ENCODE results near the gene MYB.

Gene MYB

GRCh38 chr6:135250234-135250633 is 69.1 kb downstream of the MYB start:
- H3K4me3 ChIP-seq (ENCODE audit: low read depth, low read length), result no peak overlapping the region
- TF ChIP-seq CTCF (IDR thresholded peaks at IDR 0.05; ENCODE audit: low read depth, low read length, missing control alignments), result no peak
- no peak for DNase-seq (ENCODE audit: low read depth)

DNA sequence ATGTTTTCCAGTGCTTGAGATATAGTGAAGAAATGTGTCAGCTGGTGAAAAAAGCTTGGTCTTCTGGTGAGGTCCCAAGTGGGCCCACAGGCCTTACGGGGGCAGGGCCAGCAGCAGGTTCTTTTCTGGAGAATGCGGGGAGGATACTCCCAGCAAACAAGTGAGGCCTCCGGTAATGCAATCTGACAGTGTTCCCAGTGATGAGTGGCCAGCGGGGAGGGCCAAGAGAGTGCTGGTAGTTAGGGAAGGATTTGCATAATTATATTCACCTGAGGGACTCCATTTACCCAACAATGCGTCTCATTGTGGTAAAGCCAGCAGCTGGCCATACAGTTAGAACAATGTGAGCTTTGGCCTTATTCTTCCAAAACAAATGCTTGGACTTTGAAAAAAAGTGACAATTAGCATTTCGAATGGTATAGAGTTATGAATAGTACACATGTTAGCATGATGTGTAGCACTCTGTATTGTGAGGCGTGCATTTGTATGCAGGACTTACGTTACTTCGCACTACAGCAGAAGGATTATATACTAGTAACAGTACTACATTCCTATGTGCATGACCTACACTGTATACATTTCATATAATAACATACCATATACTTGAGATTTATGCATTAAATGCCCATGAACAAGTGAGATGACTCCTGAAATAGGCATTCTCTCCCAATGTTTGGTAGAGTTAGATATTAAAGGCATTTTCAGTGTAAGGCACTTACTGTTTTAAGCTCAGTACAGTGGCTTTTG is 69.8 kb downstream of the MYB start:
- DNase-seq (ENCODE audit: low read depth), result no peak
- no peak overlapping the region for H3K4me3 ChIP-seq (ENCODE audit: low read depth, low read length)
- TF ChIP-seq CTCF (IDR thresholded peaks at IDR 0.05; ENCODE audit: low read depth, low read length, missing control alignments), result no peak

GRCh38 chr6:135251498-135252441 is 70.7 kb downstream of the MYB start:
- no peak for TF ChIP-seq CTCF (IDR thresholded peaks at IDR 0.05; ENCODE audit: low read depth, low read length, missing control alignments)
- DNase-seq (ENCODE audit: low read depth), result no peak
- no peak overlapping the region for H3K4me3 ChIP-seq (ENCODE audit: low read depth, low read length)

DNA sequence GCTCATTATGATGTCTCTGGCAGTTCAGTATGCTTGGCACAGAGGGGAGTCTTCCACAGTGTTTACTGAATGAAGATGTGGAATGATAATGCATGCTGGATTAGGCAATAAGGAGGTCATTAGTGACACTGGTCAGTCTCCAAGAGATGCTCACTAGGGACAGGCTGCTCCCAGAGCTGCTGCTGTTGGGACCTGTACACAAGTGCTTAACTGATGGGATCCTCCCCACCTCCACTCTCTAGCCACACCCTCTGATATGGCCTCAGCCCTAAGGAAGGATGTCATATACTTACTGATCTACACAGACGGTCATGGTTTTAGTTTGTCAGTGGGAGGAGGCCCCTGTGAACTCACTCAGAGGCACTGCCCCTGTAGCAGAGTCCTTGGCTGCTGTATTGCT is 73.4 kb downstream of the MYB start:
- DNase-seq (ENCODE audit: low read depth), result no peak
- H3K4me3 ChIP-seq (ENCODE audit: low read depth, low read length), result no peak overlapping the region
- no peak for TF ChIP-seq CTCF (IDR thresholded peaks at IDR 0.05; ENCODE audit: low read depth, low read length, missing control alignments)

DNA sequence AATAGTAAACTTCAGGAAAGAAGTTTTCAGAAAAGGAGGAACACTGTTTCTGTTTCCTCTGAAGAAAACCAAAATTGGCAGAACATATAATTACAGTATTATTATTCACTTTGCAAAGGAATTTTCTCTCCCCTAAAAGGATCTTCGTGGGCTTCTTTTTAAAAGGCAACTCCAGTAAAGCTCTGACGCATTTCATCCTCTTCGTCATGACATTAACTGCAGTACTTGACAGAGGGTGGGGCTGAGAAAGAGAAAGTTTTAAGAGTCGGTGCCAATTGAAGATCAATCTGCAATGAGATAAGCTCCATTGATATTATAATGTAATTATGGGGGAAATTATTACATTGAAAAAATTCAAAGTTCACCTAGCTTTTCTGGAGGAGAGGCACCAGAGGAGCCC is 75.8 kb downstream of the MYB start:
- DNase-seq (ENCODE audit: low read depth), result no peak
- no peak for TF ChIP-seq CTCF (IDR thresholded peaks at IDR 0.05; ENCODE audit: low read depth, low read length, missing control alignments)
- no peak overlapping the region for H3K4me3 ChIP-seq (ENCODE audit: low read depth, low read length)

- DNase-seq (ENCODE audit: low read depth), result no peak
- no peak overlapping the region for H3K4me3 ChIP-seq (ENCODE audit: low read depth, low read length)
- TF ChIP-seq CTCF (IDR thresholded peaks at IDR 0.05; ENCODE audit: low read depth, low read length, missing control alignments), result peak; percentile 14
Observed at GRCh38 chr6:135257631-135258405, 76.7 kb downstream of the MYB start.
